HG03280 (cell line): ENCODE measurements around the gene ARHGEF10L.

Experiments
- ATAC-seq: cut with Tn5 transposase; IDR thresholded peaks from one replicate; pipeline ENCODE4 v1.9.1; 2021; ENCODE audit warnings: mild to moderate bottlenecking, moderate library complexity; ENCODE audit not compliant: unreplicated experiment

Gene ARHGEF10L

GRCh38 chr1:17586172-17586964, 46.9 kb downstream of the ARHGEF10L start:
- ATAC-seq: no peak

- ATAC-seq: no peak
Measured at GRCh38 chr1:17587693-17588047, 48.2 kb downstream of the ARHGEF10L start.

- no peak for ATAC-seq
Measured at GRCh38 chr1:17588048-17588871, 48.8 kb downstream of the ARHGEF10L start.

GRCh38 chr1:17591814-17592430, 52.4 kb downstream of the ARHGEF10L start:
- no peak for ATAC-seq

GRCh38 chr1:17594026-17594425, 54.5 kb downstream of the ARHGEF10L start:
- no peak for ATAC-seq

GRCh38 chr1:17594690-17595601, 55.4 kb downstream of the ARHGEF10L start:
- ATAC-seq: no peak

- no peak for ATAC-seq
Measured at GRCh38 chr1:17595602-17595925, 56.1 kb downstream of the ARHGEF10L start.

DNA sequence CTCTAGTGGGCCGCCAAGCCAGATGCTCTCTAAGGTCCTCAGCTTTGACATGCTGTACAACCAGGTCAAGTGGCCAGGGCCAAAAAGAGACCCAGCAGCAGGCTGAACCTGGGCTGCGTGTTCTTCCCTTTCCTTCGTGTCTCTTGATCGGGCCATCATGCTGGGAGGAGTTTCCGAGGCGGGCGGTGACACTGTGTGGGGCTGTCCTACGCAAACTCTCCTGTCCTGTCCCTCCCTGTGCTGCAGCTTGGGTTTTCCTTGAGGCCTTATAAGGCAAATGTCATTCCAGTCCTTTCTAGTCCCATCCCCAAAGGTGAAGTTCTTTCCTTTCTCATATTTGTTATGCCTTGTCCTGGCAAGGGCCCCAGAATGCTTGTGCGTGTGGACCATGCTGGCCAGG, 56.7 kb downstream of the ARHGEF10L start:
- no peak for ATAC-seq

GRCh38 chr1:17596651-17597509, 57.4 kb downstream of the ARHGEF10L start:
- no peak for ATAC-seq

DNA sequence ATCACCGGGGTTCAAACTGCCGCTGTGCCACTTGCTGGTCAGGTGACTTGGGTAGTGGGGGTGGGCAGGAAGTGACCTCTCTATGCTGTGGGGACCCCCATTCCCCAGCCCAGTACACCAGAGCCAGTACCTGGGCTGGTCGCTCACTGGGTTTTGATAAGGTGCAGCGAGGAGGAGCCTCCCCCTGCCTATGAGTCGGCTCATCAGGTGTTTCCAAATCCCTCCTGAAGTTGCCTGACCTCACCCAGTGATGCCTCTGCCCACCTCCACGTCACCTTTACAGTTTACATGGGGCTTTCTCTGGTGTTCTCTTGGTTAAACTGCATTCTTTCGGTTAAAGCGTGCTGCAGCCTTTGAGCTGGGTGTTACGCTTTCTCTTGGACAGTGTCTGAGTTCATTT, 58.2 kb downstream of the ARHGEF10L start:
- ATAC-seq: no peak

DNA sequence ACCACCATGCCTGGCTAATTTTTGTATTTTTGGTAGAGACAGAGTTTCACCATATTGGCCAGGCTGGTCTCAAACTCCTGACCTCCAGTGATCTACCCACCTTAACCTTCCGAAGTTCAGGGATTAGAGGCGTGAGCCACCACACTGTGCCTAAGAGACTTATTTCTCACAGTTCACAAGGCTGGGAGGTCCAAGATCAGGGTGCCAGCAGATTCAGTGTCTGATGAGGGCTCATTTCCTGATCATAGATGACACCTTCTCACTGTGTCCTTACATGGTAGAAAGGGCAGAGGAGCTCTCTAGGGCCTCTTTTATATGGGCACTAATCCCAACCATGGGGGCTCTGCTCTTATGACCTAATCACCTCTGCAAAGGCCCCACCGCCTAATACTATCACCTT, 58.8 kb downstream of the ARHGEF10L start:
- ATAC-seq: no peak

DNA sequence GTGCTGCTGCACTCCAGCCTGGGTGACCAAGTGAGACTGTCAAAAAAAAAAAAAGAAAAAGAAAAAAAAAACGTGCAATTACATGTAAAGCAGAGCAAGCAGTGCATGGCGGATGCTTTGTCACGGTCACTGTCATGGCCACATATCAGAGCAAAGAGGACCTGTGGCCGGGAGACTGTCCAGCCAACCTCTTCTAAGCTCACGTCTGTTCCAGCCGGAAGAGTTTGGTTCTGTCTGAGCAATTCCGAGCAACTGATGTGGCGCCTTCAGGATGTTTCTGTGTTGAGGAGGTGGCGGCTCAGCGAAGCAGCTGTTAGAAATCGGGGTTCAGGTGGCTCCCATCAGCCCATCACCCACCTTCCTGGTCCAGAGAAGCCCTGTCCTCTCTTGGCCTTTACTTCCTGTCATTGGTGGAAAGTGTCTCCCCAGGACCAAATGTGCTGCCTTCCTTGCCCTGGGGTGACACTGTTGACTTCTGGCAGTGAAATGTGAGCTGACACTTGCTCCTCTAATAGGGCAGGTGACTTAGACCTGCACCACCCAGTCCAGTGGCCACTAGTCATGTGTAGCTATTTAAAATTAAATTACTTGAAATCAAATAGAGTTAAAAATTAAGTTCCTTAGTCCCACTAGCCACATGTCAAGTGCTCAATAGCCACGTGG, 59.9 kb downstream of the ARHGEF10L start:
- ATAC-seq: no peak

DNA sequence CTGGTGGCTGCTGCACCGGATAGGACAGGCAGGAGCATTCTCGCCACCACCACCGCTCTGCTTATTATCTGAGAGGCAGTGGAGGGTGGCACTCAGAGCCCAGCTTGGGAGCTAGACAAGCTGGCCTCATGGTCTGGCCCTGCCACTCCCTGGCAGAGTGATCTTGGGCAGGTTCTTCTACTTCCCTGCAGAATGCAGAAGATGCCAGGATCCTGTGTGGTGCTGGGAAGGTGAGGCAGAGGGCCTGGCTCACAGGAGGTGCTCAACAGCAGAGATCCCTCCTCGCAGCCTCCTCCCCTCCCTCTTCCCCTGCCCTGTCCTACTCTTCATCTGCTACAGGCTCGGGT, 60.4 kb downstream of the ARHGEF10L start:
- no peak for ATAC-seq

- ATAC-seq: no peak
Measured at GRCh38 chr1:17600321-17600720, 60.8 kb downstream of the ARHGEF10L start.

GRCh38 chr1:17601643-17602382, 62.3 kb downstream of the ARHGEF10L start:
- no peak for ATAC-seq

DNA sequence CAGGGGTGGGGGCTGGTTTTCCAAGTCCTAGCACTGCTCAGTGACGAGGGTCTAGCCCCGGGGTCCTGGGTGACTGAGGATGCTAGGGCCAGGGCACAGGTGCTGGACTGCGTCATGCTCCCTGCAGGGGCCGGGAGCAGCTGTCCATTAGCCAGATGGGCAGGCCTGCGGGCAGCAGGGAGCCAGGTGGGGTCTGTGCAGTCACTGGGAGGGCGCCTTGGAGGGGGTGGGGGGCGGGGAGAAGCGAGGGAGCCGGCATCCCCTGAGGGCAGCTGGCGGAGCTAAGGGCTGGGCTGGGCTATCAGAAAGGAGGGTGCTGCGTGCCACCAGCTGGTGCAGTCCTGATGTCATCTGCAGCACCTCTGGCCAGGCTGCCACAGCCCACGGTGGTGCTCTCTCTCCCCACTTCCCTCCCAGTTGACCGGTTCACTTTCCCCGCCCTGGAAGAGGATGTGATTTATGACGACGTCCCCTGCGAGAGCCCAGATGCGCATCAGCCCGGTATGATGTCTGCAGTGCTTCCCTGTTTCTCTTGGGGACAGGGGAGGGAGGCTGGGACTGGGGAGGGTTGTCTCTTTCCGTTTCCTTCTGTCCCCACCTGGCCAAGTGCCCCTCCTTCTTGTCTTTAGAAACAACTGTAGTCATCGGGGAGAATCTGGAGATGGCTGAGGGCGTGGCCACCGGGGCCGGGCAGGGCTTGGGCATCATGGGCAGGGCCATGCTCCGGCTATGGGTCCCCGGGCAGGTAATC, 63.8 kb downstream of the ARHGEF10L start:
- no peak for ATAC-seq

DNA sequence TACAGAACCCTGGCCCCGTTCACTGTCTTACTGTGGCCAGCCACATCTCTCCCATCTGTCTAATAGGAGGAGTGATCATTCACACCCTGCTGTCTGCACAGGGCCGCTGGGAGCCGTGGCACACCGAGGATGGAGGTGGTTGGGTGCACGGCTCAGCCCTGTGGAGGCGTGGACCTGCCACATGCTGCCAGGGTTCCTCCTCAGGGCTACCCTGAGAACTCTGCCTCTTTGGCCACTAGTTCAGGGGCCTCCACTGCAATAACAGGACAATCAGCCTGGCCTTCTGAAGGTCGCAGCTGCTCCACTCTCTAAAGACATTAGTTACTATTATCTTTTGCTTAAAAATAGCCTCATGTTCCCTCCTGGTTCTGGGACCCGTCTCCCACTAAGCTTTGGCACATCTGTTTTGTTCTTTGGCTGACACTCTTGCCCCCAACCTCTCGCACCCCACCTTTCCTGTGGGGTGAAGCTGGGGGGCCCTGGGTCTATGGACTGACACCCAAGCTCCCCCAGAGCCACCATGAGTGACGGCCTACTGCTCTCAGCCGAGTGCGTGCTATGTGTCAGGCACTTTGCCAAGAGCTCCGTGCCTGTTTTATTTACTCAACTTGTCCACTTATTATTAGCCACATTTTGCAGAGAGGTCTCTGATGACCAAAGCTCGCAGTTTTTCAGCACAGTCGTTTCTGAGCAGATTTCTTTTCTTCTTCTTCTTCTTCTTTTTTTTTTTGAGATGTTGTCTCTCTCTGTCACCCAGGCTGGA, 66.3 kb downstream of the ARHGEF10L start:
- ATAC-seq: no peak
